ENCODE measurements around the gene ITGA11.

ITGA11 gene

GRCh38 chr15:68364660-68365035 is 67.3 kb downstream of the ITGA11 start:
- H3K9me3 Mint-ChIP-seq = no peaks in the 10 kb centered on the region
- no peaks in the 10 kb centered on the region for H3K36me3 Mint-ChIP-seq (ENCODE audit: low read depth)
- peaks cover 39% of the 10 kb centered on the region for H3K4me1 Mint-ChIP-seq
- no peak overlapping the region for H3K4me3 Mint-ChIP-seq
- no peak for TF ChIP-seq CTCF (IDR thresholded peaks at IDR 0.05)
- H3K27ac Mint-ChIP-seq = no peak overlapping the region
- peaks cover 14% of the 10 kb centered on the region for H3K27me3 Mint-ChIP-seq (ENCODE audit: low read depth, poor library complexity)
- no peak for DNase-seq

GRCh38 chr15:68364028-68364659 is 67.8 kb downstream of the ITGA11 start:
- Mint-ChIP-seq H3K9me3 (no peaks in the 10 kb centered on the region), H3K4me3 (no peak overlapping the region), H3K27me3 (ENCODE audit: low read depth, poor library complexity) (peaks cover 14% of the 10 kb centered on the region), H3K27ac (no peak overlapping the region), H3K4me1 (peaks cover 40% of the 10 kb centered on the region), H3K36me3 (ENCODE audit: low read depth) (no peaks in the 10 kb centered on the region)
- no peak for DNase-seq
- TF ChIP-seq CTCF (IDR thresholded peaks at IDR 0.05) = no peak

- H3K27ac Mint-ChIP-seq = no peak overlapping the region
- peaks cover 14% of the 10 kb centered on the region for H3K27me3 Mint-ChIP-seq (ENCODE audit: low read depth, poor library complexity)
- H3K9me3 Mint-ChIP-seq = no peaks in the 10 kb centered on the region
- no peak for DNase-seq
- H3K4me1 Mint-ChIP-seq = peaks cover 40% of the 10 kb centered on the region
- TF ChIP-seq CTCF (IDR thresholded peaks at IDR 0.05) = no peak
- no peaks in the 10 kb centered on the region for H3K36me3 Mint-ChIP-seq (ENCODE audit: low read depth)
- no peak overlapping the region for H3K4me3 Mint-ChIP-seq
Measured at GRCh38 chr15:68363353-68363752, 68.6 kb downstream of the ITGA11 start.

GRCh38 chr15:68362537-68363126 is 69.3 kb downstream of the ITGA11 start:
- Mint-ChIP-seq H3K27me3 (ENCODE audit: low read depth, poor library complexity) (peaks cover 14% of the 10 kb centered on the region), H3K27ac (no peak overlapping the region), H3K9me3 (peaks cover 6% of the 10 kb centered on the region), H3K36me3 (ENCODE audit: low read depth) (no peaks in the 10 kb centered on the region), H3K4me1 (peaks cover 40% of the 10 kb centered on the region), H3K4me3 (no peak overlapping the region)
- no peak for DNase-seq
- no peak for TF ChIP-seq CTCF (IDR thresholded peaks at IDR 0.05)

- TF ChIP-seq CTCF (IDR thresholded peaks at IDR 0.05) = no peak
- Mint-ChIP-seq H3K4me1 (peaks cover 26% of the 10 kb centered on the region), H3K27ac (no peak overlapping the region), H3K9me3 (peaks cover 18% of the 10 kb centered on the region), H3K36me3 (ENCODE audit: low read depth) (peaks cover 5% of the 10 kb centered on the region), H3K4me3 (no peak overlapping the region), H3K27me3 (ENCODE audit: low read depth, poor library complexity) (peaks cover 9% of the 10 kb centered on the region)
- no peak for DNase-seq
Measured at GRCh38 chr15:68360721-68361120, 71.2 kb downstream of the ITGA11 start.

- DNase-seq = no peak
- Mint-ChIP-seq H3K27me3 (ENCODE audit: low read depth, poor library complexity) (no peaks in the 10 kb centered on the region), H3K9me3 (peaks cover 18% of the 10 kb centered on the region), H3K36me3 (ENCODE audit: low read depth) (peaks cover 5% of the 10 kb centered on the region), H3K4me3 (no peak overlapping the region), H3K27ac (no peak overlapping the region), H3K4me1 (peaks cover 38% of the 10 kb centered on the region)
- TF ChIP-seq CTCF (IDR thresholded peaks at IDR 0.05) = no peak
Measured at GRCh38 chr15:68356778-68357177, 75.2 kb downstream of the ITGA11 start.

Measured in nephron progenitor cell (in vitro differentiated cells).